Testis (tissue), 2 donors: ENCODE results near the gene CDK5R1.

Source experiments
- CTCF ChIP-seq, 3 experiments: fragments of 450-650 bp in 2 of 3; fragments of 200-600 bp in 1 of 3; sonication (generic) in 1 of 3; IDR thresholded peaks; one replicate each; pipeline ENCODE4 v1.5.1; 2016 to 2019; ENCODE audit warnings: antibody characterized with exemption in 3 of 3, mild to moderate bottlenecking in 2 of 3, moderate library complexity in 1 of 3
- POLR2A ChIP-seq: fragments of 450-650 bp; IDR thresholded peaks from one replicate; pipeline ENCODE4 v1.6.1; 2017; ENCODE audit warnings: antibody characterized with exemption, mild to moderate bottlenecking, moderate library complexity

GRCh38 chr17:32484041-32484461 lies 2.7 kb upstream of the CDK5R1 start:
- no peak for TF ChIP-seq CTCF (IDR thresholded peaks at IDR 0.05)
- no peak for TF ChIP-seq POLR2A
